GM12878 (cell line): ENCODE results near the gene KLK2.

ENCODE experiments used
- CREM ChIP-seq: IDR thresholded peaks from 2 replicates; pipeline ENCODE4 v1.6.1; 2014; ENCODE audit warnings: antibody characterized with exemption, low read depth
- HDAC2 ChIP-seq: fragments of 200-600 bp; sonication (generic); IDR thresholded peaks from 2 replicates; pipeline ENCODE4 v1.6.1; 2017
- IKZF1 ChIP-seq: fragments of 450-650 bp; conservative IDR thresholded peaks from 2 replicates; pipeline ENCODE4 v1.6.1; 2017; ENCODE audit warnings: antibody characterized with exemption, mild to moderate bottlenecking
- KDM1A ChIP-seq: fragments of 200-600 bp; sonication (generic); IDR thresholded peaks from 2 replicates; pipeline ENCODE4 v1.6.1; 2016; ENCODE audit warnings: borderline replicate concordance
- MAX ChIP-seq: IDR thresholded peaks from 2 replicates; pipeline ENCODE4 v1.6.1; 2012; ENCODE audit warnings: low read depth, low read length, improper control_type of control experiment
- POLR2AphosphoS5 ChIP-seq: IDR thresholded peaks from 2 replicates; pipeline ENCODE4 v1.6.1; 2011; ENCODE audit warnings: mild to moderate bottlenecking, low read length, inconsistent platforms
- RAD51 ChIP-seq: fragments of 450-650 bp; IDR thresholded peaks from 2 replicates; pipeline ENCODE4 v1.6.1; 2016; ENCODE audit warnings: moderate library complexity, mild to moderate bottlenecking, inconsistent platforms
- STAT3 ChIP-seq: IDR thresholded peaks from 2 replicates; pipeline ENCODE4 v1.6.1; 2011; ENCODE audit warnings: low read depth, low read length, improper control_type of control experiment
- TBL1XR1 ChIP-seq: IDR thresholded peaks from 2 replicates; pipeline ENCODE4 v1.6.1; 2012; ENCODE audit warnings: low read depth, low read length, improper control_type of control experiment
- USF2 ChIP-seq: IDR thresholded peaks from 2 replicates; pipeline ENCODE4 v1.6.1; 2011; ENCODE audit warnings: low read depth, low read length, improper control_type of control experiment, borderline replicate concordance
- ZSCAN29 ChIP-seq: fragments of 450-650 bp; IDR thresholded peaks from 2 replicates; pipeline ENCODE4 v1.6.1; 2017; ENCODE audit warnings: mild to moderate bottlenecking, moderate library complexity
- TF ChIP-seq, protein P1 (sequence below), 3 experiments: IDR thresholded peaks in 2 of 3; conservative IDR thresholded peaks in 1 of 3; 2 replicates each; pipeline ENCODE4 v1.5.1; 2011; ENCODE audit warnings: low read depth in 3 of 3, low read length in 3 of 3, mild to moderate bottlenecking in 3 of 3, control low read depth in 2 of 3, moderate library complexity in 2 of 3, inconsistent platforms in 1 of 3, mixed read lengths in 1 of 3; ENCODE audit not compliant: control insufficient read depth in 2 of 3, insufficient read depth in 1 of 3; ENCODE audit errors: extremely low read depth in 1 of 3
- TF ChIP-seq, protein P2 (sequence below): fragments of 450-650 bp; IDR thresholded peaks from 2 replicates; pipeline ENCODE4 v1.6.1; 2016; ENCODE audit warnings: mild to moderate bottlenecking, moderate library complexity, borderline replicate concordance

- no peak for TF ChIP-seq HDAC2
- TF ChIP-seq MAX = no peak
- TF ChIP-seq ZSCAN29 = no peak
- TF ChIP-seq RAD51 = no peak
- no peak for TF ChIP-seq POLR2AphosphoS5
- TF ChIP-seq, protein P1, sequence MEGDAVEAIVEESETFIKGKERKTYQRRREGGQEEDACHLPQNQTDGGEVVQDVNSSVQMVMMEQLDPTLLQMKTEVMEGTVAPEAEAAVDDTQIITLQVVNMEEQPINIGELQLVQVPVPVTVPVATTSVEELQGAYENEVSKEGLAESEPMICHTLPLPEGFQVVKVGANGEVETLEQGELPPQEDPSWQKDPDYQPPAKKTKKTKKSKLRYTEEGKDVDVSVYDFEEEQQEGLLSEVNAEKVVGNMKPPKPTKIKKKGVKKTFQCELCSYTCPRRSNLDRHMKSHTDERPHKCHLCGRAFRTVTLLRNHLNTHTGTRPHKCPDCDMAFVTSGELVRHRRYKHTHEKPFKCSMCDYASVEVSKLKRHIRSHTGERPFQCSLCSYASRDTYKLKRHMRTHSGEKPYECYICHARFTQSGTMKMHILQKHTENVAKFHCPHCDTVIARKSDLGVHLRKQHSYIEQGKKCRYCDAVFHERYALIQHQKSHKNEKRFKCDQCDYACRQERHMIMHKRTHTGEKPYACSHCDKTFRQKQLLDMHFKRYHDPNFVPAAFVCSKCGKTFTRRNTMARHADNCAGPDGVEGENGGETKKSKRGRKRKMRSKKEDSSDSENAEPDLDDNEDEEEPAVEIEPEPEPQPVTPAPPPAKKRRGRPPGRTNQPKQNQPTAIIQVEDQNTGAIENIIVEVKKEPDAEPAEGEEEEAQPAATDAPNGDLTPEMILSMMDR (IDR thresholded peaks at IDR 0.05 in 2 of 3, conservative IDR thresholded peaks at IDR 0.05 in 1 of 3; ENCODE audit: control insufficient read depth in 2 of 3, extremely low read depth in 1 of 3, insufficient read depth in 1 of 3, low read depth in 3 of 3, low read length in 3 of 3) = no peak
- no peak for TF ChIP-seq TBL1XR1
- TF ChIP-seq USF2 = no peak
- TF ChIP-seq, protein P2, sequence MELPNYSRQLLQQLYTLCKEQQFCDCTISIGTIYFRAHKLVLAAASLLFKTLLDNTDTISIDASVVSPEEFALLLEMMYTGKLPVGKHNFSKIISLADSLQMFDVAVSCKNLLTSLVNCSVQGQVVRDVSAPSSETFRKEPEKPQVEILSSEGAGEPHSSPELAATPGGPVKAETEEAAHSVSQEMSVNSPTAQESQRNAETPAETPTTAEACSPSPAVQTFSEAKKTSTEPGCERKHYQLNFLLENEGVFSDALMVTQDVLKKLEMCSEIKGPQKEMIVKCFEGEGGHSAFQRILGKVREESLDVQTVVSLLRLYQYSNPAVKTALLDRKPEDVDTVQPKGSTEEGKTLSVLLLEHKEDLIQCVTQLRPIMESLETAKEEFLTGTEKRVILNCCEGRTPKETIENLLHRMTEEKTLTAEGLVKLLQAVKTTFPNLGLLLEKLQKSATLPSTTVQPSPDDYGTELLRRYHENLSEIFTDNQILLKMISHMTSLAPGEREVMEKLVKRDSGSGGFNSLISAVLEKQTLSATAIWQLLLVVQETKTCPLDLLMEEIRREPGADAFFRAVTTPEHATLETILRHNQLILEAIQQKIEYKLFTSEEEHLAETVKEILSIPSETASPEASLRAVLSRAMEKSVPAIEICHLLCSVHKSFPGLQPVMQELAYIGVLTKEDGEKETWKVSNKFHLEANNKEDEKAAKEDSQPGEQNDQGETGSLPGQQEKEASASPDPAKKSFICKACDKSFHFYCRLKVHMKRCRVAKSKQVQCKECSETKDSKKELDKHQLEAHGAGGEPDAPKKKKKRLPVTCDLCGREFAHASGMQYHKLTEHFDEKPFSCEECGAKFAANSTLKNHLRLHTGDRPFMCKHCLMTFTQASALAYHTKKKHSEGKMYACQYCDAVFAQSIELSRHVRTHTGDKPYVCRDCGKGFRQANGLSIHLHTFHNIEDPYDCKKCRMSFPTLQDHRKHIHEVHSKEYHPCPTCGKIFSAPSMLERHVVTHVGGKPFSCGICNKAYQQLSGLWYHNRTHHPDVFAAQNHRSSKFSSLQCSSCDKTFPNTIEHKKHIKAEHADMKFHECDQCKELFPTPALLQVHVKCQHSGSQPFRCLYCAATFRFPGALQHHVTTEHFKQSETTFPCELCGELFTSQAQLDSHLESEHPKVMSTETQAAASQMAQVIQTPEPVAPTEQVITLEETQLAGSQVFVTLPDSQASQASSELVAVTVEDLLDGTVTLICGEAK = peak; percentile 46; the same call in 1 of the 2 replicates
- TF ChIP-seq IKZF1 = no peak
- no peak for TF ChIP-seq KDM1A
- no peak for TF ChIP-seq CREM
- TF ChIP-seq STAT3 = no peak
Observed at GRCh38 chr19:50899569-50899968, 26.3 kb downstream of the KLK2 start.
